Activated naive CD8-positive, alpha-beta T cell (primary cell): Measurements from ENCODE around the gene OSBP.
A peak's percentile ranks its signal among the peaks of the same experiment; 100 is the strongest.
"Not testable (repeated sequence)": the region's sequence is repeated elsewhere in the genome, so short reads cannot be mapped to it uniquely, and the experiment has no call there.

Source experiments
- H3K27ac Mint-ChIP-seq: one replicate; pipeline ENCODE4 v1.8.0; 2021; ENCODE audit warnings: mixed read lengths
- H3K27me3 Mint-ChIP-seq: one replicate; pipeline ENCODE4 v1.8.0; 2021; ENCODE audit warnings: mixed read lengths
- H3K36me3 Mint-ChIP-seq: one replicate; pipeline ENCODE4 v1.8.0; 2021; ENCODE audit warnings: mixed read lengths
- H3K4me1 Mint-ChIP-seq: one replicate; pipeline ENCODE4 v1.8.0; 2021; ENCODE audit warnings: low read depth, mixed read lengths
- H3K4me3 Mint-ChIP-seq: one replicate; pipeline ENCODE4 v1.8.0; 2021; ENCODE audit warnings: mild to moderate bottlenecking, mixed read lengths
- H3K9me3 Mint-ChIP-seq: one replicate; pipeline ENCODE4 v1.8.0; 2021; ENCODE audit warnings: low read depth, mixed read lengths

The OSBP gene

DNA sequence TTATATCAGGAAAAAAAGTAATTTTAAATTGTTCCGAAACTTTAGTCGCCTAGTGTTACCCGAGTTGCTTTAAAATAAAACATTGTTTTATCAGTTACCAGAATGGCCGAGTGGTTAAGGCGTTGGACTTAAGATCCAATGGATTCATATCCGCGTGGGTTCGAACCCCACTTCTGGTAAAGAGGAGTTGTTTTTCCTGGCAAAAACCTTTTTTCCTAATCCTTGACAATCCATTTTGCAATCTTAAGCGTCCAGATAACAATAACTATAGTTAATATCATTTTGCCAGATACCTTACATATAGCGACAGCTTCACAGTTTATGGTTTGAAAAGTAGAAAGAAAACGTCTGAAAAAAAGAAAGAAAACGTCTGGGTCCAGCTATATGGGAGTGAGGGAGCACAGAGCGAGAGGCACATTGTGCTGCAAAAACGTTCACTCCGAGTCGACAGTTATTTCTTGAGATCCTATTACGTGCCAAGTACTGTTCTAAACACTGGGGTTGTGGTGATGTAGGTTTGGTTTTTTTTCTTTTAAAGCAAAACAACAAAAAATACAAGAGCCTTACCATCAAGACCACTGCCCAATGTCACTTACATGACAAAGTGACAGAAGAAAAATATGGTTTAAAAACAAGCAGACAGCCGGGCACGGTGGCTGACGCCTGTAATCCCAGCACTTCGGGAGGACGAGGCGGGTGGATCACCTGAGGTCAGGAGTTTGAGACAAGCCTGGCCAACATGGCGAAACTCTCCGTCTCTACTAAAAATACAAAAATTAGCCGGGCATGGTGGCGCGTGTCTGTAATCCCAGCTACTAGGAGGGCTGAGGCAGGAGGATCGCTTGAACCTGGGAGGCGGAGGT, 63.7 kb downstream of the OSBP start:
- Mint-ChIP-seq H3K27me3 (no peaks in the 10 kb centered on the region), H3K4me3 (peak overlapping the region; percentile 84), H3K4me1 (peaks cover 40% of the 10 kb centered on the region), H3K9me3 (no peaks in the 10 kb centered on the region), H3K36me3 (no peaks in the 10 kb centered on the region), H3K27ac (peak overlapping the region; percentile 97)

DNA sequence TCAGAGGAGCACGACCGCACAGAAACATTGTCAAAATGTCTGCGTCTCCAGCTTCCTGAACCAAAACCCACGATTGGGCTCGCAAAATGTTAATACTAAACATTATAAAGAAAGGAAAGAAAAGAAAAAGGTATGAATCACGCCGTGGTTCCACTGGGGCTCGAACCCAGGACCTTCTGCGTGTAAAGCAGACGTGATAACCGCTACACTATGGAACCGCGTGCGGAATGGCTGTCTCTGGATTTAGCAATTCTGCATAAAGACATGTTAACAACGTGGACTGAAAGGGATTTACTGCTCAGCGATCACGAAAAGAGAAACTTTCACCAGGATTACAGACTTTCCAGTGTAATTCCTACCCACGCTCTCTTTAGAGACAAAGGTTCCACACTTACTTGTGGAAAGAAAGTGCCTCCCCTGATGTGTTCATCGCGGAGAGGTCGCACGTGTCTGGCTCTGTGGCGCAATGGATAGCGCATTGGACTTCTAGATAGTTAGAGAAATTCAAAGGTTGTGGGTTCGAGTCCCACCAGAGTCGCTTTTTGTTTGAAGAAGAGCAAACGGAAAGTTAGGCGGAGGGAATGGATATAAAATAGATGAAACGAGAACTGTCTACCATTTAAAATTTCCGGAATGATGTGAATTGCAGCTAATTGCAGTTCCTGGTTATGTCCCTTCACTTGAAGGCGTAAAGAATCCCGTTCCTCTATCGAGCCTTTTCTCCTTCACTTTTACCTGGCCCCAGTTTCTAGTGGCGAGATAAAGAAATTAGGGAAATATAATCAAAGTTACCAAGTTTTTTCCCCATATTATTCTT, 64.5 kb downstream of the OSBP start:
- no peaks in the 10 kb centered on the region for H3K36me3 Mint-ChIP-seq
- peak overlapping the region; percentile 84 for H3K4me3 Mint-ChIP-seq
- no peaks in the 10 kb centered on the region for H3K27me3 Mint-ChIP-seq
- no peaks in the 10 kb centered on the region for H3K9me3 Mint-ChIP-seq
- peaks cover 31% of the 10 kb centered on the region for H3K4me1 Mint-ChIP-seq
- H3K27ac Mint-ChIP-seq: peak overlapping the region; percentile 97

- no peaks in the 10 kb centered on the region for H3K27me3 Mint-ChIP-seq
- peaks cover 25% of the 10 kb centered on the region for H3K4me1 Mint-ChIP-seq
- H3K9me3 Mint-ChIP-seq: no peaks in the 10 kb centered on the region
- peak overlapping the region; percentile 84 for H3K4me3 Mint-ChIP-seq
- no peaks in the 10 kb centered on the region for H3K36me3 Mint-ChIP-seq
- peak overlapping the region; percentile 97 for H3K27ac Mint-ChIP-seq
Measured at GRCh38 chr11:59550368-59550841, 65.2 kb downstream of the OSBP start.

- no peaks in the 10 kb centered on the region for H3K36me3 Mint-ChIP-seq
- no peak overlapping the region for H3K4me3 Mint-ChIP-seq
- H3K27me3 Mint-ChIP-seq: no peaks in the 10 kb centered on the region
- no peak overlapping the region for H3K27ac Mint-ChIP-seq
- H3K4me1 Mint-ChIP-seq: peaks cover 23% of the 10 kb centered on the region
- no peaks in the 10 kb centered on the region for H3K9me3 Mint-ChIP-seq
Measured at GRCh38 chr11:59548309-59548656, 67.3 kb downstream of the OSBP start.

DNA sequence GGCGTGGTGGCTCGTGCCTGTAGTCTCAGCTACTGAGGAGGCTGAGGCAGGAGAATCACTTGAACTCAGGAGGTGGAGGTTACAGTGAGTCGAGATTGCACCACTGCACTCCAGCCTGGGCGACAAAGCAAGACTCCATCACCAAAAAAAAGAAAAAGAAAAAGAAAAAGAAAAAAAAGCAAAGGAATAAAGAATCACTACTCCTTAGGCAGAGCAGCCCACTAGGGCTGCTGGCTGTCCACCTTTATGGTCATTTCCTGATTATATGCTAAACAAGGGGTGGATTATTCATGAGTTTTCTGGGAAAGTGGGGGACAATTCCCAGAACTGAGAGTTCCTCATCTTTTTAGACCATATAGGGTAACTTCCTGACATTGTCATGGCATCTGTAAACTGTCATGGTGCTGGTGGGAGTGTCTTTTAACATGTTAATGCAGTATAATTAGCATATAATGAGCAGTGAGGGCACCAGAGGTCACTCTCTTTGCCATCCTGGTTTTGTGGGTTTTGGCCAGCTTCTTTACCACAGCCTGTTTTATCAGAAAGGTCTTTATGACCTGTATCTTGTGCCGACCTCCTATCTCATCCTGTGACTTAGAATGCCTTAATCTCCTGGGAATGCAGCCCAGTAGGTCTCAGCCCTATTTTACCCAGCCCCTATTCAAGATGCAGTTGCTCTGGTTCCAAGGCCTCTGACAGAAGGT, 67.8 kb downstream of the OSBP start:
- peaks cover 22% of the 10 kb centered on the region for H3K4me1 Mint-ChIP-seq
- H3K4me3 Mint-ChIP-seq, H3K27ac Mint-ChIP-seq, H3K36me3 Mint-ChIP-seq, H3K27me3 Mint-ChIP-seq, H3K9me3 Mint-ChIP-seq: not testable (repeated sequence)

- Mint-ChIP-seq H3K4me3 (no peak overlapping the region), H3K27ac (no peak overlapping the region), H3K4me1 (peaks cover 9% of the 10 kb centered on the region), H3K27me3 (no peaks in the 10 kb centered on the region), H3K36me3 (no peaks in the 10 kb centered on the region), H3K9me3 (no peaks in the 10 kb centered on the region)
Measured at GRCh38 chr11:59545179-59546020, 70.2 kb downstream of the OSBP start.

GRCh38 chr11:59544869-59545178, 70.8 kb downstream of the OSBP start:
- Mint-ChIP-seq H3K27ac (no peak overlapping the region), H3K4me3 (no peak overlapping the region), H3K27me3 (no peaks in the 10 kb centered on the region), H3K36me3 (no peaks in the 10 kb centered on the region), H3K9me3 (no peaks in the 10 kb centered on the region), H3K4me1 (peaks cover 5% of the 10 kb centered on the region)

- H3K4me3 Mint-ChIP-seq, H3K9me3 Mint-ChIP-seq, H3K27me3 Mint-ChIP-seq, H3K27ac Mint-ChIP-seq, H3K4me1 Mint-ChIP-seq, H3K36me3 Mint-ChIP-seq: not testable (repeated sequence)
Measured at GRCh38 chr11:59543713-59544112, 71.9 kb downstream of the OSBP start.

DNA sequence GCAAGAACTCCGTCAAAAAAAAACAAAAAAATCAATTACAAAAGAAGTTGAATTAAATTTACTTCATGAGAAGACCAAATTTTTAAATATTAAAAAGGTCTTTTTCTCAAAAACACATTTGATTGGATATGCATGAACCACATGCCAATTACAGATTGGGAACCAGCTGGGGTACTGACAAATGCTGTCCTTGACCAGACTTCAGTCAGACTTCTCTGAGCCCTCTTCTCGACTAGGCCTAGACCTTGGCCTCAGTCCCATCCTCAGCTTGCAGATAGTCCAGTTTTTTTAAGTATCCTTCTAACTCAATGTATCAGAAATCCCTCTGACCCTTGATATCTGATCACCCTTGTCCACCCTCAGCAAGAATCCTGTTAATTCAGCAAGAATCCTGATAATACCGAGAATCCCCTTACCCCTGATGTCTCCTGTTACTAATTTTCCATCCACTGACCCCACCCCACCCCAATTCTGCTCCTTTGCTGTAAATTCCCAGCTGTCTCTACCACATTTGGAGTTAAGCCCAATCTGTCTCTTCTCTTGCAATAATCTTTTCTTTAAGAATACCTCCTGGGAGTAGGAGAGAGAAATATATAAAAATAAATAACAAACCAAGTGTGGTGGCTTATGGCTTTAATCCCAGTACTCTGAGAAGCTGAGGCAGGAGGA, 73.3 kb downstream of the OSBP start:
- peaks cover 5% of the 10 kb centered on the region for H3K4me1 Mint-ChIP-seq
- H3K4me3 Mint-ChIP-seq: no peak overlapping the region
- no peak overlapping the region for H3K27ac Mint-ChIP-seq
- no peaks in the 10 kb centered on the region for H3K36me3 Mint-ChIP-seq
- H3K9me3 Mint-ChIP-seq: no peaks in the 10 kb centered on the region
- H3K27me3 Mint-ChIP-seq: no peaks in the 10 kb centered on the region

DNA sequence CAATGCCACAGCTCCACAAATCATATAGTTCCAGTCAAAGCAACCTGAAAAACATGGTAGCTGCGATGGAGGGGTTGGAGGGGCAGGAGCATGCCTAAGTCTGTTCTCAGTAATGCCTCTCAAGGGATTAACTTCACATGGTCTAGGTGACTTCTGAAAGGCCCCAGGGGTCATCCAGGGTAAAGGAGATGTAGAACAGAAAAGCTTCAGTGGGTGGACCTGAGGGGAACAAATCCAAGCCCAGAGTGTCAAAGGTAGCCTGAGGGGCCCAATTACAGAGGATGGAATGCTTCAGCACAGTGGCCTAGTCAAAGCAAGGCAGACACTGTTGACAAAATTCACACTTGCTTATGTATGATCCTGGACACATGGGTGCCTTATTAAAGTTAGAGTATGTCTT, 80.9 kb downstream of the OSBP start:
- no peaks in the 10 kb centered on the region for H3K36me3 Mint-ChIP-seq
- peaks cover 3% of the 10 kb centered on the region for H3K27me3 Mint-ChIP-seq
- H3K4me1 Mint-ChIP-seq: peaks cover 10% of the 10 kb centered on the region
- no peak overlapping the region for H3K27ac Mint-ChIP-seq
- no peaks in the 10 kb centered on the region for H3K9me3 Mint-ChIP-seq
- H3K4me3 Mint-ChIP-seq: no peak overlapping the region

DNA sequence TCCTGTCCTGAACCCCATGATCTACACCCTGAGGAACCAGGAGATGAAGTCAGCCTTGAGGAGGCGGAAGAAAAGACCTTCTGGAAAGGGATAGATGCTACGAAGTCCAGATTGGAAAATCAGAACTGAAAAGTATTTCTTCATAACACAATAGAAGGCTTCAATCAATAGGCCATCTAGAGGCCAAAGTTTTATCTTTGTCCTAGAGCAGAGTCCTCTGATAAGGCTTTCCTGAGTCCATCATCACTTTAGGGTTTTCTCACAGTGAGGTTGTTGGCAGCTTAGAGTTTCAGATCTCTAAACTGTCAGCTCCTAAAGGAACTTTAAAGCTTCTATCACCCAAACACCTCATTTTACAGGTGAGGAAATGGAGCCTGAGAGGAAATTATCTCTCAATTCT, 83.0 kb downstream of the OSBP start:
- Mint-ChIP-seq H3K4me3 (no peak overlapping the region), H3K27me3 (peaks cover 3% of the 10 kb centered on the region), H3K27ac (no peak overlapping the region), H3K9me3 (no peaks in the 10 kb centered on the region), H3K36me3 (no peaks in the 10 kb centered on the region), H3K4me1 (peaks cover 7% of the 10 kb centered on the region)

- H3K4me1 Mint-ChIP-seq: no peaks in the 10 kb centered on the region
- no peak overlapping the region for H3K4me3 Mint-ChIP-seq
- no peaks in the 10 kb centered on the region for H3K36me3 Mint-ChIP-seq
- no peaks in the 10 kb centered on the region for H3K9me3 Mint-ChIP-seq
- H3K27ac Mint-ChIP-seq: no peak overlapping the region
- peaks cover 5% of the 10 kb centered on the region for H3K27me3 Mint-ChIP-seq
Measured at GRCh38 chr11:59528711-59529110, 86.9 kb downstream of the OSBP start.
